Kidney (tissue), 14 donors: ENCODE data around the gene HMX3. TPM values are rescaled to one million over a fixed set of nuclear protein-coding genes. Genes with fewer than 3 reads are reported as not detected.

Experiments
- DNase-seq, 5 donors: peaks; one replicate each; pipeline ENCODE4 v3.0.0-alpha.2; 2013 to 2020
- FAIRE-seq: peaks from 2 replicates; lab custom pipeline; 2012; peaks lifted over from hg19 to GRCh38; lab: Jason Lieb, UNC
- H3K27ac ChIP-seq, 2 donors: one replicate each; pipeline ENCODE4 v1.7.0; 2013; ENCODE audit warnings: low read depth in 2 of 2, low read length in 2 of 2, inconsistent platforms in 1 of 2
- H3K27me3 ChIP-seq: one replicate; pipeline ENCODE4 v1.7.1; 2013; ENCODE audit warnings: low read length, inconsistent platforms; ENCODE audit not compliant: control insufficient read depth, insufficient read depth
- H3K36me3 ChIP-seq, 3 donors: one replicate each; pipeline versions ENCODE4 v1.7.0 to v1.7.1; 2013; ENCODE audit warnings: low read length in 3 of 3, control low read depth in 1 of 3, inconsistent platforms in 1 of 3; ENCODE audit not compliant: insufficient read depth in 3 of 3, control insufficient read depth in 2 of 3
- H3K4me1 ChIP-seq, 3 donors: one replicate each; pipeline versions ENCODE4 v1.7.0 to v1.7.1; 2013; ENCODE audit warnings: low read length in 3 of 3, inconsistent platforms in 1 of 3, low read depth in 1 of 3; ENCODE audit not compliant: control insufficient read depth in 2 of 3, insufficient read depth in 2 of 3
- H3K4me3 ChIP-seq, 3 donors: one replicate each; pipeline versions ENCODE4 v1.7.0 to v1.8.1; 2013; ENCODE audit warnings: low read length in 3 of 3, control low read depth in 1 of 3, inconsistent platforms in 1 of 3
- H3K9ac ChIP-seq, 3 donors: one replicate each; pipeline versions ENCODE4 v1.7.0 to v1.7.1; 2013; ENCODE audit warnings: low read length in 3 of 3, control low read depth in 1 of 3, inconsistent platforms in 1 of 3
- H3K9me3 ChIP-seq, 3 donors: one replicate each; pipeline versions ENCODE4 v1.7.0 to v1.7.1; 2013; ENCODE audit warnings: low read length in 3 of 3, control low read depth in 1 of 3, inconsistent platforms in 1 of 3; ENCODE audit not compliant: control insufficient read depth in 2 of 3, insufficient read depth in 1 of 3
- intact Hi-C: fragments of 100-400 bp; cut with DNase I; formaldehyde crosslinking; loops from one replicate; pipeline ENCODE4 v1.11.1; 2022
- polyA plus RNA-seq: library from polyadenylated mRNA; stranded (reverse); fragments of 350-450 nt; fragmentation: Illumina TruSeq; extraction: RNeasy Lipid Tissue Mini Kit (QIAGEN cat#74804); gene quantifications from one replicate; pipeline ENCODE4 v1.2.3, GENCODE V29; 2014; ENCODE audit warnings: low read depth, low replicate concordance; ENCODE audit not compliant: insufficient read depth
- total RNA-seq: library from RNA; stranded (reverse); fragmentation: NEBNext Ultra II Directional; extraction: Animal tissue kit (Norgen Biotek cat#: 25700); gene quantifications from one replicate; pipeline ENCODE4 v1.2.1, GENCODE V29; 2021
- TF ChIP-seq, protein P1 (sequence below): IDR thresholded peaks from 3 replicates; pipeline ENCODE4 v1.5.1; 2012; ENCODE audit warnings: mild to moderate bottlenecking, moderate library complexity, borderline replicate concordance; ENCODE audit not compliant: insufficient read depth; ENCODE audit errors: extremely low read depth
- donor health status: control.
- donor health status: control.
- donor health status: control.
- donor health status: control.
- donor health status: control.
- donor health status: DM: yes; HTN: yes; CAD: no.
- donor health status: Normal renal cell carcinoma (clear cell type).

HMX3 gene
- total and polyA plus RNA-seq, 2 donors from 2014 or later: not detected

DNA sequence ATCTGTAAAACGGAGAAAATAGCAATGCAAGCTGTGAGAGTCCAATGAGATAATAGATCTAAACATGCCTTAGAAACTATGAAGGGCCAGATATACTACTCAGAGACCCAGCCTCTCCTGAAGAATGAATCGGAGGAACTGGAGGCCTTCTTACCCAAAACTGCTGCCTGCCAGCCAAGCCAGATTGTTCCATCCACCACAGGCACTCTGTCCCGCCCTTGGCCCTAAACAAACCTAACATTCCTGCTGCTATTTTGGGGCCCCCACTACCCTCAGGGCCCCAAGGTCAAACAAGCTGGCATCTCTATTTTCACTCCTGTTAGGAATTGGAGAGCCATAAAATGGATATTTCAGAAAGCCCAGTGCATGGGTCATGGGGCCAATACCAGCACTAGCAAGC, 48.0 kb upstream of the HMX3 start:
- no peaks in the 10 kb centered on the region for H3K36me3 ChIP-seq
- H3K9me3 ChIP-seq: no peaks in the 10 kb centered on the region
- H3K9ac ChIP-seq: no peak overlapping the region
- no peak for FAIRE-seq
- H3K4me1 ChIP-seq: no peaks in the 10 kb centered on the region
- no peak overlapping the region for H3K4me3 ChIP-seq
- DNase-seq: no peak
- no peak overlapping the region for H3K27ac ChIP-seq
- H3K27me3 ChIP-seq: peaks cover 2% of the 10 kb centered on the region
- TF ChIP-seq, protein P1, sequence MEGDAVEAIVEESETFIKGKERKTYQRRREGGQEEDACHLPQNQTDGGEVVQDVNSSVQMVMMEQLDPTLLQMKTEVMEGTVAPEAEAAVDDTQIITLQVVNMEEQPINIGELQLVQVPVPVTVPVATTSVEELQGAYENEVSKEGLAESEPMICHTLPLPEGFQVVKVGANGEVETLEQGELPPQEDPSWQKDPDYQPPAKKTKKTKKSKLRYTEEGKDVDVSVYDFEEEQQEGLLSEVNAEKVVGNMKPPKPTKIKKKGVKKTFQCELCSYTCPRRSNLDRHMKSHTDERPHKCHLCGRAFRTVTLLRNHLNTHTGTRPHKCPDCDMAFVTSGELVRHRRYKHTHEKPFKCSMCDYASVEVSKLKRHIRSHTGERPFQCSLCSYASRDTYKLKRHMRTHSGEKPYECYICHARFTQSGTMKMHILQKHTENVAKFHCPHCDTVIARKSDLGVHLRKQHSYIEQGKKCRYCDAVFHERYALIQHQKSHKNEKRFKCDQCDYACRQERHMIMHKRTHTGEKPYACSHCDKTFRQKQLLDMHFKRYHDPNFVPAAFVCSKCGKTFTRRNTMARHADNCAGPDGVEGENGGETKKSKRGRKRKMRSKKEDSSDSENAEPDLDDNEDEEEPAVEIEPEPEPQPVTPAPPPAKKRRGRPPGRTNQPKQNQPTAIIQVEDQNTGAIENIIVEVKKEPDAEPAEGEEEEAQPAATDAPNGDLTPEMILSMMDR: no peak
- intact Hi-C loops: no loop called here

DNA sequence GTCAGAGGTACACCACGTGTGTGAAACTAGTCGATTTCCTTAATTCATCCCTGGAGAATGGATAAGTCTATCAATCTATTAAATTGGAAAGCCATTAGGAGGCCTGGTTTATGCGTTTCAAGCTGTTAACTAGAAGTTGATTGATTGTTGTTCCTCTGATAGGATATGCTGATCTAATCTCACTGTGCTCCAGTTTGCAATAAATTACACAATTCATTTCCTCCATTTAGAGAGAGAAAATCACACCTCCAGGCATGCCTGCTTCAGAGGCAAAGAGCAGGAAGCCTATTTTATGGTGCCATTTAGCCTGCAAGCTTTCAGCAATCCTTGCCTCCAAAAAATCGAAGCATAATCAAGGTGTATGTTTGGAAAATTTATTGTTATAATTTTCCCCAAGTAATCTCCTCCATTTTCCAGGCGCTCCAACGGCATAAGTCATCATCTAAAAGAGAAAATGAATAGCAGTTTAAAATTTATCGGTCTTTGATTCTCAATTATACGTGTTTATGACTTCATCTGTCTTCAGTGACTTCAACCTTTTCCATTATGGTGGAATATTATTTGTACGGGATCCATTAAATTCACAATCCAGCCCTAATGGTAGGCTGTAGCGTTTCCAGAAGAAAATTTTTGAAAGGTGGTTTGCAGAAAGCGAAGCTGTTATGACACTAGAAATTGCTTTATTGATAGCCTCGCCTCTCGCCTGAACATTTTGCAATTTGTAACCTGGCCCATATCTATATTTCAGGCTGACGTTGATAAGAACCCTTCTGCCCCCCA, 42.9 kb upstream of the HMX3 start:
- no peaks in the 10 kb centered on the region for H3K9me3 ChIP-seq
- no peaks in the 10 kb centered on the region for H3K4me1 ChIP-seq
- DNase-seq: no peak
- H3K27me3 ChIP-seq: peaks cover 2% of the 10 kb centered on the region
- no peak overlapping the region for H3K9ac ChIP-seq
- TF ChIP-seq, protein P1: no peak
- FAIRE-seq: no peak
- no peaks in the 10 kb centered on the region for H3K36me3 ChIP-seq
- H3K4me3 ChIP-seq: no peak overlapping the region
- H3K27ac ChIP-seq: no peak overlapping the region
- intact Hi-C loops: no loop called here

DNA sequence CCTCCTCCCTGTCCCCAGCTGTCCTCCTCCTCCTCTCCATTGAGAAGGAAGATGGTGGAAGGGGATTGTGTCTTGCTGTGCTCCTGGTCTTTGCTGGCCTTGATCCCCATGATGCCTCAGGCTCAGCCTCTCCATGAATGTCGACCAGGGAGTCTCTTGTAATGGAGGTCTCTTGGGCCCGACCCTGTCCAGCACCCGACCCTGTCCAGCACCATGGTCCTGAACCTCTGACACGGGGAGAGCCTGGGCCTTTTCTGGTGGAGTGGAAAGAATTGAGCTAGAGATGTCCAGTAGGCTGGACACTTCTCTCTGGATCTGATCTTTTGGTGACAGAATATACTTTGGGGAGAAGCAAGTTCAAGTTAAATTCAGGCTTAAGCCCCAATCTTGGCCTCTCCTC, 42.3 kb upstream of the HMX3 start:
- no peaks in the 10 kb centered on the region for H3K9me3 ChIP-seq
- no peak for DNase-seq
- H3K4me1 ChIP-seq: no peaks in the 10 kb centered on the region
- TF ChIP-seq, protein P1: no peak
- intact Hi-C loops: no loop called here
- H3K27me3 ChIP-seq: peaks cover 2% of the 10 kb centered on the region
- FAIRE-seq: no peak
- no peak overlapping the region for H3K9ac ChIP-seq
- no peak overlapping the region for H3K27ac ChIP-seq
- H3K4me3 ChIP-seq: no peak overlapping the region
- H3K36me3 ChIP-seq: no peaks in the 10 kb centered on the region

DNA sequence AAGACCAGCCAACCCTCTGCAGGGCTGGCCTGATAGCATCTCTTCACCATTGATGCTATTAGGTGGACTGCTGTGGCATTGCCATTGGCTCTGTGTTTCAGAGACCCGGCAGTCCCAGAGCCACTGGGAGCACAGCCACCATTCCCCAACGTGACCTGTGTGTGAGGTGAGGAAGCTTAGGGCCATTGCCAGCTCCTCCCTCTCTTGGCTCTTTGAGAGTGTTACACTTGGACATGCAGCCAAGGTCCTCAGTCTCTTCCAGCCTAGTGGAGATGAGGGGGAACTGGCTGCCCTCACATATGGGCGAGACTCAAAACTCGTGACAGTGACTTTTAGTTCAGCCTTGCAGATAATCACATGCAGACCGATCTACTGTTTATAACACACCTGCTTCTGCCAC, 39.3 kb upstream of the HMX3 start:
- FAIRE-seq (no peak), DNase-seq (no peak)
- no peaks in the 10 kb centered on the region for H3K9me3 ChIP-seq
- H3K27ac ChIP-seq: no peak overlapping the region
- H3K4me3 ChIP-seq: no peak overlapping the region
- no peaks in the 10 kb centered on the region for H3K4me1 ChIP-seq
- intact Hi-C loops: no loop called here
- TF ChIP-seq, protein P1: no peak
- H3K27me3 ChIP-seq: peaks cover 2% of the 10 kb centered on the region
- no peak overlapping the region for H3K9ac ChIP-seq
- H3K36me3 ChIP-seq: no peaks in the 10 kb centered on the region
